Measurements from ENCODE around the gene UGT1A3. TPM values are rescaled to one million over a fixed set of nuclear protein-coding genes. Genes with fewer than 3 reads are reported as not detected.

The UGT1A3 gene
- total and polyA plus RNA-seq, 2 donors (not counting 1 experiment from before 2014, with no cell fraction given) = not detected

GRCh38 chr2:233684640-233685039 is 44.2 kb upstream of the UGT1A3 start:
- Histone ChIP-seq H3K9ac (ENCODE audit: low read length) (no peak overlapping the region), H3K27me3 (replicated peaks in 1 of 4; ENCODE audit: control extremely low read depth in 1 of 4, control insufficient read depth in 3 of 4, insufficient read depth in 4 of 4, low read length in 3 of 4) (peaks cover 0 to 4% (median 0%) of the 10 kb centered on the region in 4 experiments), H3K4me1 (ENCODE audit: control insufficient read depth in 2 of 2, insufficient read depth in 2 of 2, low read length in 2 of 2) (peaks cover 0 to 6% of the 10 kb centered on the region in 2 donors), H4K20me1 (ENCODE audit: control insufficient read depth, insufficient read depth, low read length, poor library complexity, severe bottlenecking) (no peaks in the 10 kb centered on the region), H3K4me3 (ENCODE audit: control extremely low read depth in 1 of 5, extremely low read depth in 1 of 5, insufficient read depth in 1 of 5, low read depth in 2 of 5, low read length in 4 of 5) (no peak overlapping the region), H3K36me3 (replicated peaks in 1 of 2; ENCODE audit: control extremely low read depth in 1 of 2, control insufficient read depth in 1 of 2, extremely low read depth in 1 of 2, insufficient read depth in 2 of 2, low read length in 1 of 2) (no peaks in the 10 kb centered on the region), H3K27ac (ENCODE audit: low read length in 2 of 2) (no peak overlapping the region), H3K9me3 (ENCODE audit: control extremely low read depth in 1 of 3, control insufficient read depth in 2 of 3, insufficient read depth in 1 of 3, low read length in 2 of 3) (no peaks in the 10 kb centered on the region), H3K4me2 (replicated peaks; ENCODE audit: low read depth, low read length, poor library complexity, severe bottlenecking) (no peak overlapping the region), H3K79me2 (ENCODE audit: control insufficient read depth, insufficient read depth, low read length) (no peaks in the 10 kb centered on the region), H2AFZ (ENCODE audit: insufficient read depth, low read depth, low read length, poor library complexity, severe bottlenecking) (no peak overlapping the region)
- intact Hi-C loops (cut with micrococcal nuclease) = no loop called here
- WGBS (ENCODE audit: insufficient coverage) = 83% methylated on average over 1 of the region's 1 CpG
- Mint-ChIP-seq H3K27me3 (peaks cover 3% of the 10 kb centered on the region), H3K4me3 (no peak overlapping the region), H3K27ac (no peak overlapping the region), H3K4me1 (peaks cover 16% of the 10 kb centered on the region), H3K9me3 (ENCODE audit: insufficient read depth) (no peaks in the 10 kb centered on the region)
- ChIA-PET POLR2A (no interaction called here), CTCF (no interaction called here)
- ATAC-seq (ENCODE audit: low read depth) (no peak), DNase-seq (no peak)
- TF ChIP-seq EZH2 (IDR thresholded peaks at IDR 0.05; ENCODE audit: borderline replicate concordance, insufficient read depth, low read depth, low read length, poor library complexity, severe bottlenecking) = no peak

- POLR2A ChIA-PET = no interaction called here
- no CpG with 5 or more reads among the region's 5 CpGs for WGBS (ENCODE audit: insufficient coverage)
- ATAC-seq (ENCODE audit: low read depth) = no peak
These were observed 41.9 kb upstream of the UGT1A3 start for GRCh38 chr2:233686928-233687327.

More at GRCh38 chr2:233686928-233687327, 41.9 kb upstream of the UGT1A3 start:
- Histone ChIP-seq H3K4me3 (ENCODE audit: control extremely low read depth in 1 of 5, extremely low read depth in 1 of 5, insufficient read depth in 1 of 5, low read depth in 2 of 5, low read length in 4 of 5) (no peak overlapping the region), H3K36me3 (replicated peaks in 1 of 2; ENCODE audit: control extremely low read depth in 1 of 2, control insufficient read depth in 1 of 2, extremely low read depth in 1 of 2, insufficient read depth in 2 of 2, low read length in 1 of 2) (no peaks in the 10 kb centered on the region), H3K4me1 (ENCODE audit: control insufficient read depth in 2 of 2, insufficient read depth in 2 of 2, low read length in 2 of 2) (peaks cover 0 to 6% of the 10 kb centered on the region in 2 donors), H3K9me3 (ENCODE audit: control extremely low read depth in 1 of 3, control insufficient read depth in 2 of 3, insufficient read depth in 1 of 3, low read length in 2 of 3) (no peaks in the 10 kb centered on the region), H3K79me2 (ENCODE audit: control insufficient read depth, insufficient read depth, low read length) (no peaks in the 10 kb centered on the region), H3K9ac (ENCODE audit: low read length) (no peak overlapping the region), H3K4me2 (replicated peaks; ENCODE audit: low read depth, low read length, poor library complexity, severe bottlenecking) (no peak overlapping the region), H2AFZ (ENCODE audit: insufficient read depth, low read depth, low read length, poor library complexity, severe bottlenecking) (no peak overlapping the region), H4K20me1 (ENCODE audit: control insufficient read depth, insufficient read depth, low read length, poor library complexity, severe bottlenecking) (no peaks in the 10 kb centered on the region), H3K27ac (ENCODE audit: low read length in 2 of 2) (no peak overlapping the region), H3K27me3 (replicated peaks in 1 of 4; ENCODE audit: control extremely low read depth in 1 of 4, control insufficient read depth in 3 of 4, insufficient read depth in 4 of 4, low read length in 3 of 4) (peaks cover 0 to 4% (median 0%) of the 10 kb centered on the region in 4 experiments)
- peaks cover 6% of the 10 kb centered on the region for H3K27me3 Mint-ChIP-seq
- H3K4me1 Mint-ChIP-seq = peaks cover 14% of the 10 kb centered on the region
- no peaks in the 10 kb centered on the region for H3K9me3 Mint-ChIP-seq (ENCODE audit: insufficient read depth)
- CTCF ChIA-PET = no interaction called here
- no peak overlapping the region for H3K4me3 Mint-ChIP-seq
- TF ChIP-seq EZH2 (IDR thresholded peaks at IDR 0.05; ENCODE audit: borderline replicate concordance, insufficient read depth, low read depth, low read length, poor library complexity, severe bottlenecking) (no peak), CTCF (IDR thresholded peaks at IDR 0.05) (no peak)
- H3K27ac Mint-ChIP-seq = no peak overlapping the region
- intact Hi-C loops (cut with micrococcal nuclease) = no loop called here
- no peak for DNase-seq

All from B cell (primary cell).